ENCODE measurements around the gene AGPAT4. TPM values are rescaled to one million over a fixed set of nuclear protein-coding genes. Genes with fewer than 3 reads are reported as not detected.

The AGPAT4 gene
- total RNA-seq, 1 donor from 2014 or later, result 8.3 TPM

DNA sequence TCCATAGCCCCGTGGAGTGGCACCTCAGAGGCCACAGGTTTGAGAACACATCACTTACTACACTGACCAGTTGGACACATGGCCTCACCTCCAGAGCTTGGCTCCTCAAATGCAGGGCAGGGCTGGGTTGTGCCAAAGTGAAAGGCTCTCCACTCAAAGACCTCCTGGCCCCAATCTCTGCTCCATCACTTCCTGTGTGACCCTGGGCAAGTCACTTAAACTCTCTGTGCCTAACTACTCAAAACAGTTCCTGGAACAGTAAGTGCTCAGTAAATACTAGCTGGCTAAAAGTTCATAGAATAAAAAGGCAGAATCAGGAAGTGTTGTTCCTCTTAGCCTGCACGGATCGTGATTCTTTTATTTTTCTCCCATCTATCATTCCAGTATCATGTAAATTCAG is 50.2 kb downstream of the AGPAT4 start:
- Mint-ChIP-seq H3K36me3 (ENCODE audit: unreplicated experiment) (peaks cover 2% of the 10 kb centered on the region), H3K27ac (ENCODE audit: unreplicated experiment) (no peak overlapping the region), H3K27me3 (ENCODE audit: unreplicated experiment) (no peaks in the 10 kb centered on the region), H3K9me3 (ENCODE audit: unreplicated experiment) (no peaks in the 10 kb centered on the region), H3K4me3 (ENCODE audit: unreplicated experiment) (no peak overlapping the region), H3K4me1 (ENCODE audit: unreplicated experiment) (peaks cover 10% of the 10 kb centered on the region)
- DNase-seq (ENCODE audit: extremely low spot score, unreplicated experiment), result no peak
- TF ChIP-seq, protein P1, sequence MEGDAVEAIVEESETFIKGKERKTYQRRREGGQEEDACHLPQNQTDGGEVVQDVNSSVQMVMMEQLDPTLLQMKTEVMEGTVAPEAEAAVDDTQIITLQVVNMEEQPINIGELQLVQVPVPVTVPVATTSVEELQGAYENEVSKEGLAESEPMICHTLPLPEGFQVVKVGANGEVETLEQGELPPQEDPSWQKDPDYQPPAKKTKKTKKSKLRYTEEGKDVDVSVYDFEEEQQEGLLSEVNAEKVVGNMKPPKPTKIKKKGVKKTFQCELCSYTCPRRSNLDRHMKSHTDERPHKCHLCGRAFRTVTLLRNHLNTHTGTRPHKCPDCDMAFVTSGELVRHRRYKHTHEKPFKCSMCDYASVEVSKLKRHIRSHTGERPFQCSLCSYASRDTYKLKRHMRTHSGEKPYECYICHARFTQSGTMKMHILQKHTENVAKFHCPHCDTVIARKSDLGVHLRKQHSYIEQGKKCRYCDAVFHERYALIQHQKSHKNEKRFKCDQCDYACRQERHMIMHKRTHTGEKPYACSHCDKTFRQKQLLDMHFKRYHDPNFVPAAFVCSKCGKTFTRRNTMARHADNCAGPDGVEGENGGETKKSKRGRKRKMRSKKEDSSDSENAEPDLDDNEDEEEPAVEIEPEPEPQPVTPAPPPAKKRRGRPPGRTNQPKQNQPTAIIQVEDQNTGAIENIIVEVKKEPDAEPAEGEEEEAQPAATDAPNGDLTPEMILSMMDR (IDR thresholded peaks at IDR 0.05), result no peak

DNA sequence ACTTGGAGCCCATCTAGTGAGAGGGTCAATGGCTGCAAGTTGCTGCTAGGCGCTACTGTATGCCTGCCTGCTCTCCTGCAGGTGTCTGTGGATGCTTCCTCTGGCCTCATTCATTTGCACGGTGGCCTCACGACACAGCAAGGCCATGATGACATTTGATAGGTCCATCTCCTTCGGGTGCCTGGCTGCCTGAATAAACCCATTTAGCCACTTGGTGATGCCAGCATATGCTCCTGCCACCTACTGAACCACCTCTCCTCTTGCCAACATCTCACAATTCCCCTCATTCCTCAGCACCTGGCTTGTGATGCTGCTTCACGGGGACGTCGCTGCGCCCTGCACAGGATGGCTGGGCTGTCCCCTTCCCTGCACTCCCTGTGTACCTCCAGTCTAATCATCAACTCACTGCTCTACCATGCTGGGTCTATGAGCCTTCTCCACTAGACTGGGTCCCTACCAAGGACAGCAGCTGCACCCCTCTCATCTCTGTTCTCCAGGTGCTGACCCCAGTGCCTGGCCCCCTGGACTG is 51.1 kb downstream of the AGPAT4 start:
- DNase-seq (ENCODE audit: extremely low spot score, unreplicated experiment), result no peak
- TF ChIP-seq, protein P1 (IDR thresholded peaks at IDR 0.05), result no peak
- Mint-ChIP-seq H3K36me3 (ENCODE audit: unreplicated experiment) (peaks cover 2% of the 10 kb centered on the region), H3K4me1 (ENCODE audit: unreplicated experiment) (peaks cover 4% of the 10 kb centered on the region), H3K9me3 (ENCODE audit: unreplicated experiment) (no peaks in the 10 kb centered on the region), H3K27ac (ENCODE audit: unreplicated experiment) (no peak overlapping the region), H3K27me3 (ENCODE audit: unreplicated experiment) (no peaks in the 10 kb centered on the region), H3K4me3 (ENCODE audit: unreplicated experiment) (no peak overlapping the region)

DNA sequence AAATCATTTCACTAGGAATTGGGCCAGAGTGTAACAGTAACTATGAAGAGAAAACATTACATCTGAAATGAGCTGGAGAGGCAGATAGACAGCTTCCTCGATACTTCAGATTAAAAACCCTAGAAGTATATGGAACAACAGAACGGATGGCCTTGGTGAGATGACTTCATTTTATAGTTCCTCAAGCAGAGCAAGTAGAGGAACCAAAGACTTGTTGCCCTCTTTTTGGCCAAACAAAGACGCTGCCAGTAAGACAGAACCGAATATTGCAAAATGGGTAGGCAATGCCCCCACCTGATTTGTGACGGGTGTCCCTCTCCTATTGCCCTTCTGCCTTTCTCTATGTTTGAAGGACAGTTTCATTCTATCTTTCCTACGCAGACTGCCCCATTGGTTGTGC is 53.5 kb downstream of the AGPAT4 start:
- no peak for DNase-seq (ENCODE audit: extremely low spot score, unreplicated experiment)
- H3K27ac Mint-ChIP-seq (ENCODE audit: unreplicated experiment), result no peak overlapping the region
- no peaks in the 10 kb centered on the region for H3K4me1 Mint-ChIP-seq (ENCODE audit: unreplicated experiment)
- no peak overlapping the region for H3K4me3 Mint-ChIP-seq (ENCODE audit: unreplicated experiment)
- H3K36me3 Mint-ChIP-seq (ENCODE audit: unreplicated experiment), result peaks cover 7% of the 10 kb centered on the region
- TF ChIP-seq, protein P1 (IDR thresholded peaks at IDR 0.05), result no peak
- H3K27me3 Mint-ChIP-seq (ENCODE audit: unreplicated experiment), result no peaks in the 10 kb centered on the region
- peaks cover 6% of the 10 kb centered on the region for H3K9me3 Mint-ChIP-seq (ENCODE audit: unreplicated experiment)

DNA sequence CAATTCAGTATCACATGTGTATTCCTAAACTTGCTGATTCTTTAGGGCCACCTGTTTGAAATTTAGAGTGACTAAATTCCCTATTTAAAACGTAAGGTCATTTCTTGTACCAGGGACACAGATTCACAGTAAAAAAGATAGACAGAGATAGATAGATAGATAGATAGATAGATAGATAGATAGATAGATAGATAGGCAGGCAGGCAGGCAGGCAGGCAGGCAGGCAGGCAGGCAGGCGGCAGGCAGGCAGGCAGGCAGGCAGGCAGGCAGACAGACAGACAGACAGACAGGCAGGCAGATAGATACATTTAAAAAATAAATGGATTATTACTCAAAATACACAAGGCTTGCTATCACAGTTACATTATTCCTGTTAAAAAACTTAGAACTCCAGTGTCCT is 54.2 kb downstream of the AGPAT4 start:
- no peak for DNase-seq (ENCODE audit: extremely low spot score, unreplicated experiment)
- H3K36me3 Mint-ChIP-seq (ENCODE audit: unreplicated experiment), result peaks cover 7% of the 10 kb centered on the region
- H3K27ac Mint-ChIP-seq (ENCODE audit: unreplicated experiment), result no peak overlapping the region

DNA sequence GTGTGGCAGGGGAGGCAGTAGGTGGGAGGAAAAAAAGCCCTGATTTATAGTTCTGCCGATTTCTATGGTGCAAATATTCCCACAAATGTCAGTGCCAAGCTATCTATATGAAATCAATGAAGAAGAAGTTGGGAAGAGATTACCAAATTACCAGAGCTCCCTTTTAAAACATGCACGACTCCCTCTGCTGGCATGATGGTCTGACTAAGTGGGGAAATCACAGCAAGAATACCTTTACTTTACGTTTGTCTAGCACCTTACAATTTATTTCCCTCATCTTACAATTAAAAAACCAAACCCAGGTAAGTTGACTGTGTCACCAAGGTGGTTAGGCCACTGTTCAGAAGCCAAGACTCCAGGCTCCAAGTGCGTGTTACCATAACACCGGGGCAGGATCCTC is 55.6 kb downstream of the AGPAT4 start:
- Mint-ChIP-seq H3K4me3 (ENCODE audit: unreplicated experiment) (no peak overlapping the region), H3K9me3 (ENCODE audit: unreplicated experiment) (peaks cover 18% of the 10 kb centered on the region), H3K36me3 (ENCODE audit: unreplicated experiment) (peaks cover 7% of the 10 kb centered on the region), H3K27ac (ENCODE audit: unreplicated experiment) (no peak overlapping the region), H3K27me3 (ENCODE audit: unreplicated experiment) (no peaks in the 10 kb centered on the region), H3K4me1 (ENCODE audit: unreplicated experiment) (no peaks in the 10 kb centered on the region)
- TF ChIP-seq, protein P1 (IDR thresholded peaks at IDR 0.05), result peak; percentile 7
- DNase-seq (ENCODE audit: extremely low spot score, unreplicated experiment), result no peak

More for the DNA sequence above, 54.2 kb downstream of the AGPAT4 start:
- no peak overlapping the region for H3K4me3 Mint-ChIP-seq (ENCODE audit: unreplicated experiment)
- TF ChIP-seq, protein P1 (IDR thresholded peaks at IDR 0.05), result no peak
- H3K9me3 Mint-ChIP-seq (ENCODE audit: unreplicated experiment), result peaks cover 9% of the 10 kb centered on the region
- no peaks in the 10 kb centered on the region for H3K27me3 Mint-ChIP-seq (ENCODE audit: unreplicated experiment)
- no peaks in the 10 kb centered on the region for H3K4me1 Mint-ChIP-seq (ENCODE audit: unreplicated experiment)

Data from osteocyte (in vitro differentiated cells).